ENCODE measurements around the gene NXF1.
"Not testable (repeated sequence)": the region's sequence is repeated elsewhere in the genome, so short reads cannot be mapped to it uniquely, and the experiment has no call there.

The NXF1 gene

DNA sequence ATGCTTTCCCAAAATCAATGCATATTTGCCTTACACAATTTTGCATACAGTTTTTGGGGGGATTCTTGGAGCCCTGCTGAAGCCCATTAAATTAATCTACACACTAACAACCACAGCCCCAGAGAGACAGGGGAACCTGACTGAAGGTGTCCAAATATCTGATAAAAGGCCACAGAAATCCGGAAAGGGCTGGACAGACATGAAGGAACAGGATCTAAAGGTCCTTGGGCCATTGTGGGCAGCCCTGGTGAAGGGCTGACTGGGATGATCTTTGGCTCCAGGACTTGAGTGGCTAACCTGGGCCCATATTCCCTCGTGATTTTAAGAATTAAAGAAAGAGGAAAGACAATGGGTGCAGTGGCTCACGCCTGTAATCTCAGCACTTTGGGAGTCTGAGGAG is 40.9 kb upstream of the NXF1 start:
- no peak overlapping the region for H3K4me2 ChIP-seq
- no peak overlapping the region for H3K4me3 ChIP-seq (IDR thresholded peaks at IDR 0.05; ENCODE audit: insufficient read depth, low read depth, low read length)
- H3K27me3 ChIP-seq (ENCODE audit: insufficient read depth, low read depth), result no peaks in the 10 kb centered on the region
- no peaks in the 10 kb centered on the region for H4K20me1 ChIP-seq (ENCODE audit: insufficient read depth)
- peaks cover 40% of the 10 kb centered on the region for H3K4me1 ChIP-seq (ENCODE audit: low read depth, poor library complexity, severe bottlenecking)
- no peaks in the 10 kb centered on the region for H3K79me2 ChIP-seq (ENCODE audit: insufficient read depth, low read depth)
- H3K9ac ChIP-seq, result no peak overlapping the region
- no peak overlapping the region for H2AFZ ChIP-seq (ENCODE audit: low read depth)
- no peak overlapping the region for H3K27ac ChIP-seq
- TF ChIP-seq, protein P1, sequence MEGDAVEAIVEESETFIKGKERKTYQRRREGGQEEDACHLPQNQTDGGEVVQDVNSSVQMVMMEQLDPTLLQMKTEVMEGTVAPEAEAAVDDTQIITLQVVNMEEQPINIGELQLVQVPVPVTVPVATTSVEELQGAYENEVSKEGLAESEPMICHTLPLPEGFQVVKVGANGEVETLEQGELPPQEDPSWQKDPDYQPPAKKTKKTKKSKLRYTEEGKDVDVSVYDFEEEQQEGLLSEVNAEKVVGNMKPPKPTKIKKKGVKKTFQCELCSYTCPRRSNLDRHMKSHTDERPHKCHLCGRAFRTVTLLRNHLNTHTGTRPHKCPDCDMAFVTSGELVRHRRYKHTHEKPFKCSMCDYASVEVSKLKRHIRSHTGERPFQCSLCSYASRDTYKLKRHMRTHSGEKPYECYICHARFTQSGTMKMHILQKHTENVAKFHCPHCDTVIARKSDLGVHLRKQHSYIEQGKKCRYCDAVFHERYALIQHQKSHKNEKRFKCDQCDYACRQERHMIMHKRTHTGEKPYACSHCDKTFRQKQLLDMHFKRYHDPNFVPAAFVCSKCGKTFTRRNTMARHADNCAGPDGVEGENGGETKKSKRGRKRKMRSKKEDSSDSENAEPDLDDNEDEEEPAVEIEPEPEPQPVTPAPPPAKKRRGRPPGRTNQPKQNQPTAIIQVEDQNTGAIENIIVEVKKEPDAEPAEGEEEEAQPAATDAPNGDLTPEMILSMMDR (conservative IDR thresholded peaks at IDR 0.05; ENCODE audit: low read depth, low read length), result no peak
- H3K36me3 ChIP-seq (ENCODE audit: insufficient read depth), result no peaks in the 10 kb centered on the region

DNA sequence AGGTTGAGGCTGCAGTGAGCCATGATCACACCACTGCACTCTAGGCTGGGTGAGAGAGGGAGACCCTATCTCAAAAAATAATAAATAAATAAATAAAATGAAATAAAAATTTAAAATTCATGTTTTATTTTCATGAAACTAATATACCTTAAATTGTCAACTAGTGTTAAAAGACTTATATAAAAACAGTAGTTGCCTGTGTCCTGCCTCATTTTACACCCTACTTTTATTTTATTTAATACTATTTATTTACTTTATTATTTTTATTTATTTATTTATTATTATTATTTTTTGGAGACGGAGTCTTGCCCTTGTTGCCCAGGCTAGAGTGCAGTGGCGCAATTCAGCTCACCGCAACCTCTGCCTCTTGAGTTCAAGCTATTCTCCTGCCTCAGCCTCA is 38.9 kb upstream of the NXF1 start:
- TF ChIP-seq, protein P1 (conservative IDR thresholded peaks at IDR 0.05; ENCODE audit: low read depth, low read length), result no peak
- peaks cover 4% of the 10 kb centered on the region; the same call in 1 of the 2 replicates for H3K79me2 ChIP-seq (ENCODE audit: insufficient read depth, low read depth)
- H3K4me2 ChIP-seq, result no peak overlapping the region
- H3K27me3 ChIP-seq (ENCODE audit: insufficient read depth, low read depth), result no peaks in the 10 kb centered on the region
- no peaks in the 10 kb centered on the region for H3K36me3 ChIP-seq (ENCODE audit: insufficient read depth)
- H4K20me1 ChIP-seq (ENCODE audit: insufficient read depth), result no peaks in the 10 kb centered on the region
- H2AFZ ChIP-seq (ENCODE audit: low read depth), result no peak overlapping the region
- no peak overlapping the region for H3K27ac ChIP-seq
- H3K4me3 ChIP-seq (IDR thresholded peaks at IDR 0.05; ENCODE audit: insufficient read depth, low read depth, low read length), result no peak overlapping the region
- H3K9ac ChIP-seq, result no peak overlapping the region
- peaks cover 24% of the 10 kb centered on the region for H3K4me1 ChIP-seq (ENCODE audit: low read depth, poor library complexity, severe bottlenecking)

DNA sequence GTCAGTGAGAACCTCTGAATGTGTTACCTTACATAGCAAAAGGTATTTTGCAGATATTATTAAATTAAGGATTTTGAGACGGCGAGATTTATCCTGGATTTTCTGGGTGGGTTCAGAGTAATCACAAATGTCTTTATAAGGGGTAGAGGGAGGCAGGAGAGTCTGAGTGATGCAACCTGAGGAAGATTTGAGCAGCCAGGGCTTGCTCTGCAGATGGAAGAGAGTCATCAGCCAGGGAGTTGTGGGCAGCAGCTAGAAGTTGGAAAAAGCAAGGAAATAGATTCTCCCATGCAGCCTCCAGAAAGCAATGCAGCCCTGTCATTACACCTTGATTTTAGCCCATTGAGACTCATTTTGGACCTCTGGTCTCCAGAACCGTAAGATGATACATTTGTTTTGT is 38.2 kb upstream of the NXF1 start:
- no peak overlapping the region for H2AFZ ChIP-seq (ENCODE audit: low read depth)
- no peaks in the 10 kb centered on the region for H3K36me3 ChIP-seq (ENCODE audit: insufficient read depth)
- no peaks in the 10 kb centered on the region for H3K27me3 ChIP-seq (ENCODE audit: insufficient read depth, low read depth)
- no peaks in the 10 kb centered on the region for H4K20me1 ChIP-seq (ENCODE audit: insufficient read depth)
- peaks cover 21% of the 10 kb centered on the region for H3K4me1 ChIP-seq (ENCODE audit: low read depth, poor library complexity, severe bottlenecking)
- TF ChIP-seq, protein P1 (conservative IDR thresholded peaks at IDR 0.05; ENCODE audit: low read depth, low read length), result no peak
- no peak overlapping the region; the same call in 1 of the 2 replicates for H3K27ac ChIP-seq
- no peak overlapping the region for H3K4me3 ChIP-seq (IDR thresholded peaks at IDR 0.05; ENCODE audit: insufficient read depth, low read depth, low read length)
- peaks cover 11% of the 10 kb centered on the region for H3K79me2 ChIP-seq (ENCODE audit: insufficient read depth, low read depth)
- H3K9ac ChIP-seq, result no peak overlapping the region
- no peak overlapping the region for H3K4me2 ChIP-seq

DNA sequence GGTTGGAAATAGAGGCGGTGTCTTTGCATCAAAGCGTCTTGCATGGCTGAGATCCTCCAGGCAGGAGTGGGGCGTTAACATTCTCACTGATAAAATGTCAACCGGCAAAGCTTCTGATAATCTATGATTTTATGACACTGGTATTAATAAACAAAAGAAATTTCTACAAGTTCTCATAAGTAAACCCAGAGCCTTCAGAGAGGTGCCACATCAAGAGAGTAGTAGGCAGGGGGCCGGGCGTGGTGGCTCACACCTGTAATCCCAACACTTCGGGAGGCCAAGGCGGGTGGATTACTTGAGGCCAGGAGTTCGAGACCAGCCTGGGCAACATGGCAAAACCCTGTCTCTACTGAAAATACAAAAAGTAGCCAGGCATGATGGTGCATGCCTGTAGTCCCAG is 37.7 kb upstream of the NXF1 start:
- H3K4me3 ChIP-seq (IDR thresholded peaks at IDR 0.05; ENCODE audit: insufficient read depth, low read depth, low read length); H3K27me3 ChIP-seq (ENCODE audit: insufficient read depth, low read depth); H3K36me3 ChIP-seq (ENCODE audit: insufficient read depth); H4K20me1 ChIP-seq (ENCODE audit: insufficient read depth): not testable (repeated sequence)
- H3K4me1 ChIP-seq (ENCODE audit: low read depth, poor library complexity, severe bottlenecking), result peaks cover 27% of the 10 kb centered on the region
- peak overlapping the region; percentile 51 for H2AFZ ChIP-seq (ENCODE audit: low read depth)
- peak overlapping the region; percentile 90; the same call in 1 of the 2 replicates for H3K4me2 ChIP-seq
- peaks cover 16% of the 10 kb centered on the region for H3K79me2 ChIP-seq (ENCODE audit: insufficient read depth, low read depth)
- H3K9ac ChIP-seq, result peak overlapping the region; percentile 86
- peak overlapping the region; percentile 95 for H3K27ac ChIP-seq

GRCh38 chr11:62842171-62842741 is 37.0 kb upstream of the NXF1 start:
- Histone ChIP-seq H3K36me3 (ENCODE audit: insufficient read depth) (0 out of 2 replicates have a peak, but pooled peaks cover 4% of the 10 kb centered on the region), H2AFZ (ENCODE audit: low read depth) (peak overlapping the region; percentile 51), H3K79me2 (ENCODE audit: insufficient read depth, low read depth) (peaks cover 23% of the 10 kb centered on the region), H3K4me2 (peak overlapping the region; percentile 90), H3K4me1 (ENCODE audit: low read depth, poor library complexity, severe bottlenecking) (peaks cover 33% of the 10 kb centered on the region), H3K4me3 (IDR thresholded peaks at IDR 0.05; ENCODE audit: insufficient read depth, low read depth, low read length) (no peak overlapping the region), H4K20me1 (ENCODE audit: insufficient read depth) (no peaks in the 10 kb centered on the region), H3K27ac (peak overlapping the region; percentile 95), H3K9ac (peak overlapping the region; percentile 86), H3K27me3 (ENCODE audit: insufficient read depth, low read depth) (no peaks in the 10 kb centered on the region)
- TF ChIP-seq, protein P1 (conservative IDR thresholded peaks at IDR 0.05; ENCODE audit: low read depth, low read length), result no peak

Measured in KMS-11 (cell line).